B cell (primary cell): ENCODE data around the gene CAMTA1. TPM values are rescaled to one million over a fixed set of nuclear protein-coding genes. Genes with fewer than 3 reads are reported as not detected.

Source experiments
- ATAC-seq: fragments of 200-7000 bp; cut with Tn5 transposase; one replicate; pipeline ENCODE4 v1.10.0; 2021; ENCODE audit warnings: low read depth, mild to moderate bottlenecking, moderate number of reproducible peaks, moderate library complexity
- CTCF ChIA-PET: fragments of 350-600 bp; sonication (Branson Sonifier 250); formaldehyde crosslinking; loops from one replicate; lab custom pipeline; 2021; ENCODE audit warnings: antibody characterized with exemption, inconsistent platforms; lab: Charles Lee
- POLR2A ChIA-PET: fragments of 350-600 bp; sonication (Branson Sonifier 250); formaldehyde crosslinking; loops from one replicate; lab custom pipeline; 2021; ENCODE audit warnings: antibody characterized with exemption; lab: Charles Lee
- DNase-seq: peaks from one replicate; pipeline ENCODE4 v3.0.0; 2013
- H2AFZ ChIP-seq: 2 replicates; pipeline ENCODE4 v1.6.1; 2012; ENCODE audit warnings: mild to moderate bottlenecking, low read depth, low read length; ENCODE audit not compliant: insufficient read depth, poor library complexity, severe bottlenecking
- H3K27ac ChIP-seq, 2 donors: 1 replicate in 1 of 2; 2 replicates in 1 of 2; pipeline ENCODE4 v1.5.1; 2012 to 2013; ENCODE audit warnings: low read length in 2 of 2, mild to moderate bottlenecking in 2 of 2, moderate library complexity in 1 of 2
- H3K27me3 ChIP-seq, 4 experiments: fragments of 200-600 bp in 1 of 4; sonication (generic) in 1 of 4; replicated peaks in 1 of 4; 1 replicate in 2 of 4; 2 replicates in 2 of 4; pipeline versions ENCODE4 v1.6.1 to v1.7.0; 2013 to 2016; ENCODE audit warnings: low read length in 3 of 4, mild to moderate bottlenecking in 2 of 4, mixed read lengths in 1 of 4, moderate library complexity in 1 of 4; ENCODE audit not compliant: insufficient read depth in 4 of 4, control insufficient read depth in 3 of 4; ENCODE audit errors: control extremely low read depth in 1 of 4
- H3K36me3 ChIP-seq, 2 experiments: replicated peaks in 1 of 2; 1 replicate in 1 of 2; 2 replicates in 1 of 2; pipeline versions ENCODE4 v1.6.1 to v1.7.1; 2013; ENCODE audit warnings: low read length in 1 of 2; ENCODE audit not compliant: insufficient read depth in 2 of 2, control insufficient read depth in 1 of 2; ENCODE audit errors: control extremely low read depth in 1 of 2, extremely low read depth in 1 of 2
- H3K4me1 ChIP-seq, 2 donors: fragments of 200-600 bp in 1 of 2; sonication (generic) in 1 of 2; 1 replicate in 1 of 2; 2 replicates in 1 of 2; pipeline versions ENCODE4 v1.5.1 to v1.6.1; 2013 to 2017; ENCODE audit warnings: low read length in 2 of 2; ENCODE audit not compliant: control insufficient read depth in 2 of 2, insufficient read depth in 2 of 2
- H3K4me2 ChIP-seq: replicated peaks from 2 replicates; pipeline ENCODE3; 2012; ENCODE audit warnings: mild to moderate bottlenecking, low read depth, low read length; ENCODE audit not compliant: poor library complexity, severe bottlenecking
- H3K4me3 ChIP-seq, 5 experiments: fragments of 200-600 bp in 1 of 5; sonication (generic) in 1 of 5; 1 replicate in 3 of 5; 2 replicates in 2 of 5; pipeline versions ENCODE4 v1.5.1 to v1.7.0; 2011 to 2016; ENCODE audit warnings: low read length in 4 of 5, mild to moderate bottlenecking in 4 of 5, low read depth in 2 of 5, control low read depth in 1 of 5, moderate library complexity in 1 of 5; ENCODE audit not compliant: insufficient read depth in 1 of 5; ENCODE audit errors: control extremely low read depth in 1 of 5, extremely low read depth in 1 of 5
- H3K79me2 ChIP-seq: fragments of 200-600 bp; sonication (generic); one replicate; pipeline ENCODE4 v1.6.0; 2016; ENCODE audit warnings: low read length; ENCODE audit not compliant: control insufficient read depth, insufficient read depth
- H3K9ac ChIP-seq: fragments of 200-600 bp; sonication (generic); 2 replicates; pipeline ENCODE4 v1.6.1; 2017; ENCODE audit warnings: mild to moderate bottlenecking, low read length, moderate library complexity
- H3K9me3 ChIP-seq, 3 donors: one replicate each; pipeline versions ENCODE4 v1.6.1 to v1.7.1; 2013; ENCODE audit warnings: low read length in 2 of 3; ENCODE audit not compliant: control insufficient read depth in 2 of 3, insufficient read depth in 1 of 3; ENCODE audit errors: control extremely low read depth in 1 of 3
- H4K20me1 ChIP-seq: 2 replicates; pipeline ENCODE4 v1.6.0; 2012; ENCODE audit warnings: mild to moderate bottlenecking, low read length; ENCODE audit not compliant: insufficient read depth, control insufficient read depth, poor library complexity, severe bottlenecking
- H3K27ac Mint-ChIP-seq: one replicate; pipeline ENCODE4 v1.8.0; 2021; ENCODE audit warnings: mixed read lengths
- H3K27me3 Mint-ChIP-seq: one replicate; pipeline ENCODE4 v1.8.0; 2021; ENCODE audit warnings: mixed read lengths
- H3K4me1 Mint-ChIP-seq: one replicate; pipeline ENCODE4 v1.8.0; 2021; ENCODE audit warnings: mixed read lengths
- H3K4me3 Mint-ChIP-seq: one replicate; pipeline ENCODE4 v1.8.0; 2021; ENCODE audit warnings: mixed read lengths
- H3K9me3 Mint-ChIP-seq: one replicate; pipeline ENCODE4 v1.8.0; 2022; ENCODE audit warnings: mixed read lengths; ENCODE audit not compliant: insufficient read depth
- EZH2 ChIP-seq: IDR thresholded peaks from 2 replicates; pipeline ENCODE4 v1.6.1; 2012; ENCODE audit warnings: borderline replicate concordance, low read depth, mild to moderate bottlenecking, moderate library complexity, low read length; ENCODE audit not compliant: insufficient read depth, poor library complexity, severe bottlenecking
- WGBS: methylation state at CpG from one replicate; pipeline ENCODE4 v1.1.5; 2013; ENCODE audit warnings: missing lambda C conversion rate; ENCODE audit not compliant: insufficient coverage; 5-methylcytosine and 5-hydroxymethylcytosine counted together
- intact Hi-C: fragments of 100-400 bp; cut with micrococcal nuclease; formaldehyde crosslinking; loops from one replicate; pipeline ENCODE4 v1.10.0; 2022
- polyA plus RNA-seq: library from polyadenylated mRNA; depleted of rRNA; stranded (reverse); fragments of >200 nt; gene quantifications from 2 replicates; pipeline ENCODE4 v1.2.3, GENCODE V29; 2012
- total RNA-seq, 2 donors: library from RNA; stranded (reverse); fragments of 120-200 nt in 1 of 2; gene quantifications; 1 replicate in 1 of 2; 2 replicates in 1 of 2; pipeline versions ENCODE4 v1.2.3 to v1.2.4, GENCODE V29; 2013 to 2022
- TF ChIP-seq, protein P1 (sequence below): fragments of 200-600 bp; IDR thresholded peaks from one replicate; pipeline ENCODE4 v1.8.0; 2022; ENCODE audit warnings: antibody characterized with exemption, mild to moderate bottlenecking

The CAMTA1 gene
- total and polyA plus RNA-seq, 2 donors (not counting 1 experiment from before 2014, with no cell fraction given), result 42.2 to 45.7 TPM

DNA sequence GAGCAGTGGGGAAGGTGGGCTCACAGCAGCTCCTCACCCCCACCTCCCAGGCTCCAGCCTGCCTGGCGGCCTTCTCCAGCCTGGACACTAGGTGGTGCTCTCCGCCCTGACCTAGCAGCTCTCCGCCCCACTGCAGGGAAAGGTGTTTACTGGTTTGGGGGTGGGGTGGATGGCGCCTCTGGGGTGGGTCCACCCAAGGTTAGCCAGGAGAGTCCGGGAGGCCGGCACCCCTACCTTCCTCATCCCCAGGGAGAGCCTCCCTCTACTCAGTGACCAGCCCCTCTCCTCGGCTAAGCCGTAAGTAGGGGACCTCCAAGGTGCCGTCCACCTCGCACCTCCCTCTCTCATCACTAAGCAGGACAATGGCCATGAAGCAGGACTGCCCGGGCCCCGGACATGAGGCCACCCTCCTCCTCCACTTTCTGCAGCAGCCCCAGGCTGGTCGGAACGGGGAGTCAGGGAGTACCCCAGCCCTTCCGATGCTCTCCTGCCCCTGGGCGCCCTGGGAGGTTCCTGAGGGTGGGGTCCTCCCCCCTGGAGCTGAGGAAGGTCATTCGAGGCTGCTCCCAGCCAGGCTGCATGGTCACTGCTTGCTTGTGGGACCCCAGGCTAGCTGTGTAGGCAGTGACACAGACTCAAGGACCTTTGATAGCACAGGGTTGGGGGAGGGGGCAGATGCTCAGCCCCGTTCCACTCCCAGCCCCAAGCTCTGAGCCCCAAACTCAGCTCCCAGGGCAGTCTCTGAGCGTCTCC is 884.5 kb downstream of the CAMTA1 start:
- Histone ChIP-seq H3K27ac (no peak overlapping the region), H2AFZ (no peak overlapping the region), H4K20me1 (no peaks in the 10 kb centered on the region), H3K4me1 (peaks cover 4 to 13% of the 10 kb centered on the region in 2 donors), H3K4me3 (no peak overlapping the region), H3K36me3 (no peaks in the 10 kb centered on the region), H3K27me3 (peaks cover 0 to 7% (median 2%) of the 10 kb centered on the region in 4 experiments), H3K9ac (no peak overlapping the region), H3K79me2 (no peaks in the 10 kb centered on the region), H3K9me3 (no peaks in the 10 kb centered on the region), H3K4me2 (peak overlapping the region; percentile 59)
- POLR2A ChIA-PET, result no interaction called here
- WGBS, result 10% methylated on average over 15 of the region's 19 CpGs
- H3K4me1 Mint-ChIP-seq, result peaks cover 12% of the 10 kb centered on the region
- H3K27me3 Mint-ChIP-seq, result peaks cover 8% of the 10 kb centered on the region
- no peaks in the 10 kb centered on the region for H3K9me3 Mint-ChIP-seq
- no peak overlapping the region for H3K4me3 Mint-ChIP-seq
- CTCF ChIA-PET, result interaction anchor here (0.6 to 18.9 kb wide), 24 partner anchors 9 to 617 kb away, joined by 3 to 504 read pairs (median 6); partner anchors contain the start of gene VAMP3
- DNase-seq, result peak; percentile 71
- TF ChIP-seq, protein P1, sequence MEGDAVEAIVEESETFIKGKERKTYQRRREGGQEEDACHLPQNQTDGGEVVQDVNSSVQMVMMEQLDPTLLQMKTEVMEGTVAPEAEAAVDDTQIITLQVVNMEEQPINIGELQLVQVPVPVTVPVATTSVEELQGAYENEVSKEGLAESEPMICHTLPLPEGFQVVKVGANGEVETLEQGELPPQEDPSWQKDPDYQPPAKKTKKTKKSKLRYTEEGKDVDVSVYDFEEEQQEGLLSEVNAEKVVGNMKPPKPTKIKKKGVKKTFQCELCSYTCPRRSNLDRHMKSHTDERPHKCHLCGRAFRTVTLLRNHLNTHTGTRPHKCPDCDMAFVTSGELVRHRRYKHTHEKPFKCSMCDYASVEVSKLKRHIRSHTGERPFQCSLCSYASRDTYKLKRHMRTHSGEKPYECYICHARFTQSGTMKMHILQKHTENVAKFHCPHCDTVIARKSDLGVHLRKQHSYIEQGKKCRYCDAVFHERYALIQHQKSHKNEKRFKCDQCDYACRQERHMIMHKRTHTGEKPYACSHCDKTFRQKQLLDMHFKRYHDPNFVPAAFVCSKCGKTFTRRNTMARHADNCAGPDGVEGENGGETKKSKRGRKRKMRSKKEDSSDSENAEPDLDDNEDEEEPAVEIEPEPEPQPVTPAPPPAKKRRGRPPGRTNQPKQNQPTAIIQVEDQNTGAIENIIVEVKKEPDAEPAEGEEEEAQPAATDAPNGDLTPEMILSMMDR, result peak; percentile 81
- TF ChIP-seq EZH2, result no peak
- H3K27ac Mint-ChIP-seq, result no peak overlapping the region
- peak; percentile 66 for ATAC-seq
- intact Hi-C loops, result no loop called here
